ENCODE data around the gene LY6G6D. TPM values are rescaled to one million over a fixed set of nuclear protein-coding genes. Genes with fewer than 3 reads are reported as not detected.

Gene LY6G6D
- total RNA-seq, 4 donors from 2014 or later: not detected

DNA sequence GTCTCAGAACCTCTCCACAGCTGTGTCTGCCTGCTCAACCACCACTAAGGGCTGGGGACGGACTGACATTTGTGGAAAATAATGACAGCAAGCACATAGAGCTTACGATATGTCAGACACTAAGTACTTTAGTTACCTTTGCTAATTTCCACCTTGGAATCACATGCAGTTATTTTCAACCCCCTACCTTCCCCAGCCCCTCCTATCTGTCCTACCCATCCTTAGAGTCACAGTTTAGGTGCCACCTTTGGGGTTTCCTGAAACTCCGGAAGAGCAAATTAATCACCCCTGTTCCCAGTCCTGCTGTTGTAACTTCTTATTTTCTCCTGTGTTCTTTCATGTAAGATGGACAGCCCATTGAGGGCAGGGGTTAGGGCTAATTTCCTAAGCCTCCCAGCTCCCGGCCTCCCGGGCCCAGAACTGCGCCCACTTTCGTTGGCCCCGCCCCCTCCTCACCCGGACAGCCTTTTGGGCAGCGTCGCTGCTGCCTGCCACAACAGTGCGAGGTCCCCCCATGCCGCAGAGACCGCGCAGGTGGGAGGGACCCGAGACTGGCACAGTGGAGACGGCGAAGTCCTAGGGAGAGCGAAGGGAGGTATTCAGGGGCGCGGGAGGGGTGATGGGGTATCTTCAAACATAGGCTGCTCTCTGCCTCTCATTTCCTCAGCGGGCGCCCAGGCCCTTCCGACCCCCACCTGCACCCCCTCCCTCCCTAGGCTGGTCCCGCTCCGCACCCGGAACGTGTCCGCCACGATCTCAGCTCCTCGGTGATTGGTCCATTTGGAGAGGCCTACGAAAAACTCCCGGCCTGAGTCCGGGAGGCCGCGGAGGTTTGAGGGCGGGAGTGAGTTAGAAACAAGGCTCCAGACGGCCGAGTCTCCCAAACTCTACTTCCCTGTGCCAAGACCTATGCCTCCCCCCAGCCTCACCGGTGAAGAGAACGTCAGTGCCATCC lies 12.8 kb downstream of the LY6G6D start:
- H3K4me3 ChIP-seq (replicated peaks in 1 of 3): peak overlapping the region; percentile 55 to 84 (median 62)
- peak overlapping the region; percentile 82 to 98 (median 93) for H3K27ac ChIP-seq
- TF ChIP-seq POLR2A (IDR thresholded peaks at IDR 0.05) (no peak), CTCF (IDR thresholded peaks at IDR 0.05) (no peak)
- 68 to 72% methylated on average over 41 of the region's 41 CpGs for WGBS, 2 donors
- peak; percentile 38 to 39 for DNase-seq
- no peaks in the 10 kb centered on the region for H3K9me3 ChIP-seq
- peaks cover 23 to 28% of the 10 kb centered on the region in 2 donors for H3K36me3 ChIP-seq
- intact Hi-C loops (cut with DNase I): loop anchor here (10.0 kb wide), 1 partner anchor 107 kb away; no protein-coding TSS in a partner anchor
- H3K27me3 ChIP-seq: no peaks in the 10 kb centered on the region
- H3K4me1 ChIP-seq: peaks cover 24 to 40% of the 10 kb centered on the region in 2 donors

GRCh38 chr6:31728767-31729514 lies 13.8 kb downstream of the LY6G6D start, which contains the start of gene DDAH2:
Gene DDAH2, minus strand, starts transcription at chr6:31729299. Its CDS starts 138 bp downstream, at chr6:31729161.
- Histone ChIP-seq H3K27ac (peak within 1 kb of the TSS; percentile 82 to 98 (median 93)), H3K4me1 (peaks cover 24 to 45% of the 10 kb centered on the region in 2 donors), H3K36me3 (peaks cover 33 to 37% of the 10 kb centered on the region in 2 donors), H3K9me3 (no peaks in the 10 kb centered on the region), H3K27me3 (no peaks in the 10 kb centered on the region), H3K4me3 (replicated peaks in 1 of 3) (peak within 1 kb of the TSS; percentile 55 to 84 (median 62))
- WGBS, 2 donors: 9 to 11% methylated on average over 29 to 34 of the region's 36 CpGs
- TF ChIP-seq POLR2A (IDR thresholded peaks at IDR 0.05): no peak
- TF ChIP-seq CTCF (IDR thresholded peaks at IDR 0.05): no peak
- DNase-seq: peak in 1 of 2 donors; percentile 29
- intact Hi-C loops (cut with DNase I): loop anchor here (10.0 kb wide), 1 partner anchor 106 kb away; no protein-coding TSS in a partner anchor

- 0 to 1% methylated on average over 17 to 20 of the region's 29 CpGs for WGBS, 2 donors
- Histone ChIP-seq H3K4me3 (replicated peaks in 1 of 3) (peak overlapping the region; percentile 55 to 84 (median 62)), H3K4me1 (peaks cover 30 to 51% of the 10 kb centered on the region in 2 donors), H3K27ac (peak overlapping the region; percentile 82 to 98 (median 93)), H3K27me3 (no peaks in the 10 kb centered on the region), H3K9me3 (no peaks in the 10 kb centered on the region), H3K36me3 (peaks cover 33 to 42% of the 10 kb centered on the region in 2 donors)
- peak; percentile 93 to 95 for DNase-seq
- TF ChIP-seq CTCF (IDR thresholded peaks at IDR 0.05): peak; percentile 29 to 72 (median 60)
- TF ChIP-seq POLR2A (IDR thresholded peaks at IDR 0.05): no peak
- intact Hi-C loops (cut with DNase I): loop anchor here (10.0 kb wide), 1 partner anchor 105 kb away; no protein-coding TSS in a partner anchor
Measured at GRCh38 chr6:31729515-31729978, 14.4 kb downstream of the LY6G6D start.

GRCh38 chr6:31729979-31730630 lies 15.0 kb downstream of the LY6G6D start:
- TF ChIP-seq POLR2A (IDR thresholded peaks at IDR 0.05) (peak; percentile 57 to 79), CTCF (IDR thresholded peaks at IDR 0.05) (no peak)
- 10 to 11% methylated on average over 21 to 26 of the region's 46 CpGs for WGBS, 2 donors
- intact Hi-C loops (cut with DNase I): loop anchor here (5.0 to 10.0 kb wide), 2 partner anchors 43 to 105 kb away; no protein-coding TSS in a partner anchor
- no peaks in the 10 kb centered on the region for H3K27me3 ChIP-seq
- peak overlapping the region; percentile 55 to 84 (median 62) for H3K4me3 ChIP-seq (replicated peaks in 1 of 3)
- peak; percentile 84 to 86 for DNase-seq
- peaks cover 33 to 42% of the 10 kb centered on the region in 2 donors for H3K36me3 ChIP-seq
- H3K9me3 ChIP-seq: no peaks in the 10 kb centered on the region
- H3K4me1 ChIP-seq: peaks cover 35 to 53% of the 10 kb centered on the region in 2 donors
- peak overlapping the region; percentile 82 to 98 (median 93) for H3K27ac ChIP-seq
